ENCODE results near the gene SAPCD2. TPM values are rescaled to one million over a fixed set of nuclear protein-coding genes. Genes with fewer than 3 reads are reported as not detected.
"Not testable (repeated sequence)": the region's sequence is repeated elsewhere in the genome, so short reads cannot be mapped to it uniquely, and the experiment has no call there.

SAPCD2 gene
- total RNA-seq: 10 to 100 TPM in 3 of 4 donors, 1 to 10 TPM in 1; 8.2 to 13.6 (median 13.3) TPM

GRCh38 chr9:137070201-137070905 is at the start of gene SAPCD2:
SAPCD2 (minus strand) TSS chr9:137070557; CDS start chr9:137070460, 97 bp downstream.
- Histone ChIP-seq H3K4me3 (peak within 1 kb of the TSS; percentile 56), H3K4me1 (peaks cover 35% of the 10 kb centered on the region), H3K36me3 (no peaks in the 10 kb centered on the region), H3K27ac (peak within 1 kb of the TSS; percentile 66), H3K9me3 (no peaks in the 10 kb centered on the region), H3K27me3 (peaks cover 18% of the 10 kb centered on the region)
- DNase-seq (ENCODE audit: low spot score in 2 of 2): peak; percentile 90 to 95
- under 1% methylated on average over 42 of the region's 74 CpGs for WGBS
- TF ChIP-seq POLR2AphosphoS5 (IDR thresholded peaks at IDR 0.05) (no peak), EP300 (IDR thresholded peaks at IDR 0.05) (no peak), POLR2A (IDR thresholded peaks at IDR 0.05) (no peak), CTCF (IDR thresholded peaks at IDR 0.05) (no peak)

GRCh38 chr9:137118092-137118603 is 47.8 kb upstream of the SAPCD2 start:
- H3K9me3 ChIP-seq, H3K27me3 ChIP-seq: not testable (repeated sequence)
- 77% methylated on average over 12 of the region's 12 CpGs for WGBS

GRCh38 chr9:137117269-137117731 is 46.9 kb upstream of the SAPCD2 start:
- 90% methylated on average over 13 of the region's 15 CpGs for WGBS
- DNase-seq (ENCODE audit: low spot score in 2 of 2): peak in 1 of 2 donors; percentile 62

More at GRCh38 chr9:137118092-137118603, 47.8 kb upstream of the SAPCD2 start:
- not testable (repeated sequence) for H3K36me3 ChIP-seq; H3K4me3 ChIP-seq; H3K27ac ChIP-seq; DNase-seq (ENCODE audit: low spot score in 2 of 2)
- peaks cover 24% of the 10 kb centered on the region for H3K4me1 ChIP-seq

GRCh38 chr9:137116728-137117127 is 46.4 kb upstream of the SAPCD2 start:
- H3K4me3 ChIP-seq: no peak overlapping the region
- H3K27me3 ChIP-seq: peaks cover 3% of the 10 kb centered on the region
- DNase-seq (ENCODE audit: low spot score in 2 of 2): no peak
- H3K27ac ChIP-seq: no peak overlapping the region
- H3K9me3 ChIP-seq: no peaks in the 10 kb centered on the region
- WGBS: 70% methylated on average over 17 of the region's 17 CpGs
- peaks cover 23% of the 10 kb centered on the region for H3K4me1 ChIP-seq
- peaks cover 13% of the 10 kb centered on the region for H3K36me3 ChIP-seq
- no peak for TF ChIP-seq POLR2AphosphoS5 (IDR thresholded peaks at IDR 0.05)
- no peak for TF ChIP-seq CTCF (IDR thresholded peaks at IDR 0.05)
- TF ChIP-seq EP300 (IDR thresholded peaks at IDR 0.05): no peak
- TF ChIP-seq POLR2A (IDR thresholded peaks at IDR 0.05): no peak

More at GRCh38 chr9:137117269-137117731, 46.9 kb upstream of the SAPCD2 start:
- H3K27ac ChIP-seq: no peak overlapping the region
- H3K4me3 ChIP-seq: no peak overlapping the region
- TF ChIP-seq POLR2AphosphoS5 (IDR thresholded peaks at IDR 0.05) (no peak), EP300 (IDR thresholded peaks at IDR 0.05) (no peak), POLR2A (IDR thresholded peaks at IDR 0.05) (no peak), CTCF (IDR thresholded peaks at IDR 0.05) (no peak)
- peaks cover 7% of the 10 kb centered on the region for H3K36me3 ChIP-seq
- H3K9me3 ChIP-seq: no peaks in the 10 kb centered on the region
- peaks cover 24% of the 10 kb centered on the region for H3K4me1 ChIP-seq
- H3K27me3 ChIP-seq: peaks cover 3% of the 10 kb centered on the region

DNA sequence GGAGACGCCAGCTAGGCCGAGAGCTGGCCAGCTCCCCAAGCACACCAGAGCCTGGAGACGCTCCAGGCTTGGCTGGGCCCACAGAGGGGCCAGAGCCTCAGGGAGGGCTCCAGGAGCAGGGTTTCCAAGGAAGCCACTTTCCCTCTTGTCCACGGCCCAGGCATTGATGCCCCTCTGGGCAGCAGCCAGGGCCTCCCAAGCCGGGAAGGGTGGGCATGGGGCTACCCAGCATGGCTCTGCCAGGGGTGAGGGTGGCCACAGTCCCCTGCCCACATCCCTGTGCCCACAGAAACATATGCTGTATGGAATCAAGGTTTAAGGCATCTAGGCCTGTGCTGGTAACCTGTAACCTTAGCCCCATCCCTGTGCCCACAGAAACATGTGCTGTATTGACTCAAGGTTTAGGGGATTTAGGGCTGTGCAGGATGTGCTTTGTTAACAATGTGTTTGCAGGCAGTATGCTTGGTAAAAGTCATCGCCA is 45.7 kb upstream of the SAPCD2 start:
- DNase-seq (ENCODE audit: low spot score in 2 of 2): no peak
- WGBS: no CpG with 5 or more reads among the region's 6 CpGs
- Histone ChIP-seq H3K4me3 (no peak overlapping the region), H3K27ac (no peak overlapping the region), H3K27me3 (peaks cover 3% of the 10 kb centered on the region), H3K4me1 (peaks cover 22% of the 10 kb centered on the region), H3K36me3 (peaks cover 20% of the 10 kb centered on the region), H3K9me3 (no peaks in the 10 kb centered on the region)
- TF ChIP-seq POLR2A (IDR thresholded peaks at IDR 0.05) (no peak), POLR2AphosphoS5 (IDR thresholded peaks at IDR 0.05) (no peak), EP300 (IDR thresholded peaks at IDR 0.05) (no peak), CTCF (IDR thresholded peaks at IDR 0.05) (no peak)

Data from suprapubic skin (tissue), 4 donors.